H1 (cell line): ENCODE data around the gene PLPP7. TPM values are rescaled to one million over a fixed set of nuclear protein-coding genes. Genes with fewer than 3 reads are reported as not detected.

Experiments used
- CTCF ChIA-PET: fragments of 300-600 bp; sonication (Branson Sonifier 250); formaldehyde crosslinking; loops from one replicate; lab custom pipeline; 2021; ENCODE audit not compliant: partially characterized antibody; lab: Charles Lee
- POLR2A ChIA-PET: fragments of 300-600 bp; sonication (Branson Sonifier 250); formaldehyde crosslinking; loops from one replicate; lab custom pipeline; 2021; ENCODE audit warnings: inconsistent platforms; ENCODE audit not compliant: partially characterized antibody; lab: Charles Lee
- DNase-seq, 2 experiments: peaks; one replicate each; pipeline versions ENCODE4 v3.0.0 to v3.0.0-alpha.2; 2010 to 2022; ENCODE audit warnings: low spot score in 2 of 2, low read depth in 1 of 2, mixed read lengths in 1 of 2
- FAIRE-seq: peaks from 2 replicates; lab custom pipeline; 2011; peaks lifted over from hg19 to GRCh38; lab: Jason Lieb, UNC
- H2AFZ ChIP-seq: 2 replicates; pipeline ENCODE4 v1.8.1; 2012; ENCODE audit warnings: low read length, inconsistent platforms
- H2AK5ac ChIP-seq: 2 replicates; pipeline ENCODE4 v1.6.1; 2013; ENCODE audit warnings: low read depth, low read length
- H2BK120ac ChIP-seq: replicated peaks from 2 replicates; pipeline ENCODE3; 2013; ENCODE audit warnings: low read depth, low read length, inconsistent platforms
- H2BK12ac ChIP-seq: 2 replicates; pipeline ENCODE4 v1.6.1; 2013; ENCODE audit warnings: low read depth, low read length
- H2BK15ac ChIP-seq: 2 replicates; pipeline ENCODE4 v1.6.1; 2013; ENCODE audit warnings: low read length
- H2BK20ac ChIP-seq: 2 replicates; pipeline ENCODE4 v1.6.1; 2013; ENCODE audit warnings: low read length
- H2BK5ac ChIP-seq: 2 replicates; pipeline ENCODE4 v1.6.1; 2013; ENCODE audit warnings: low read depth, low read length
- H3K14ac ChIP-seq: 2 replicates; pipeline ENCODE4 v1.6.1; 2013; ENCODE audit warnings: inconsistent platforms; ENCODE audit not compliant: insufficient read length
- H3K18ac ChIP-seq: 2 replicates; pipeline ENCODE4 v1.6.1; 2013; ENCODE audit warnings: low read length; ENCODE audit errors: extremely low read depth
- H3K23ac ChIP-seq: 2 replicates; pipeline ENCODE4 v1.6.1; 2013; ENCODE audit warnings: inconsistent platforms; ENCODE audit not compliant: insufficient read length
- H3K23me2 ChIP-seq: 2 replicates; pipeline ENCODE4 v1.6.1; 2013; ENCODE audit warnings: low read depth, low read length
- H3K27ac ChIP-seq: 2 replicates; pipeline ENCODE4 v1.6.1; 2011; ENCODE audit warnings: low read depth, low read length, inconsistent platforms
- H3K27me3 ChIP-seq, 4 experiments: replicated peaks in 1 of 4; 1 replicate in 1 of 4; 2 replicates in 3 of 4; pipeline versions ENCODE4 v1.6.1 to v1.8.1; 2011 to 2013; ENCODE audit warnings: low read length in 3 of 4, mild to moderate bottlenecking in 3 of 4, inconsistent platforms in 2 of 4, mixed read lengths in 2 of 4, moderate library complexity in 1 of 4; ENCODE audit not compliant: control insufficient read depth in 3 of 4, insufficient read depth in 3 of 4; ENCODE audit errors: extremely low read depth in 1 of 4
- H3K36me3 ChIP-seq, 4 experiments: 2 replicates each; pipeline versions ENCODE4 v1.6.1 to v1.8.1; 2011 to 2013; ENCODE audit warnings: mild to moderate bottlenecking in 4 of 4, low read length in 3 of 4, moderate library complexity in 2 of 4, control low read depth in 1 of 4, inconsistent platforms in 1 of 4; ENCODE audit not compliant: insufficient read depth in 4 of 4, control insufficient read depth in 2 of 4
- H3K4ac ChIP-seq: replicated peaks from 2 replicates; pipeline ENCODE3; 2013; ENCODE audit warnings: low read length, low read depth, mixed read lengths, inconsistent platforms; ENCODE audit not compliant: insufficient read length
- H3K4me1 ChIP-seq, 4 experiments: replicated peaks in 1 of 4; 1 replicate in 1 of 4; 2 replicates in 3 of 4; pipeline versions ENCODE4 v1.6.1 to v1.8.1; 2011 to 2013; ENCODE audit warnings: low read length in 3 of 4, inconsistent platforms in 2 of 4, mixed read lengths in 1 of 4; ENCODE audit not compliant: insufficient read depth in 4 of 4, control insufficient read depth in 3 of 4
- H3K4me2 ChIP-seq, 2 experiments: 2 replicates each; pipeline versions ENCODE4 v1.6.1 to v1.8.1; 2011 to 2013; ENCODE audit warnings: low read depth in 2 of 2, low read length in 2 of 2, control low read depth in 1 of 2, inconsistent platforms in 1 of 2, mild to moderate bottlenecking in 1 of 2; ENCODE audit not compliant: insufficient read depth in 1 of 2
- H3K4me3 ChIP-seq, 4 experiments: fragments of 200-600, 300-600 bp in 1 of 4; sonication (generic), shearing (Covaris generic), sonication (Bioruptor Twin) in 1 of 4; 2 replicates each; pipeline versions ENCODE4 v1.5.1 to v1.8.1; 2011 to 2016; ENCODE audit warnings: low read length in 4 of 4, low read depth in 3 of 4, control low read depth in 2 of 4, inconsistent platforms in 2 of 4, mild to moderate bottlenecking in 2 of 4, mixed read lengths in 1 of 4, moderate library complexity in 1 of 4; ENCODE audit not compliant: insufficient read depth in 2 of 4; ENCODE audit errors: extremely low read depth in 1 of 4
- H3K56ac ChIP-seq: replicated peaks from 2 replicates; pipeline ENCODE3; 2013; ENCODE audit warnings: low read depth, mild to moderate bottlenecking, mixed read lengths, low read length, inconsistent platforms; ENCODE audit not compliant: insufficient read length
- H3K79me1 ChIP-seq: 2 replicates; pipeline ENCODE4 v1.6.1; 2013; ENCODE audit warnings: low read depth, low read length, control low read depth
- H3K79me2 ChIP-seq, 2 experiments: 2 replicates each; pipeline versions ENCODE4 v1.6.1 to v1.8.1; 2012 to 2013; ENCODE audit warnings: low read length in 2 of 2, mild to moderate bottlenecking in 2 of 2, inconsistent platforms in 1 of 2; ENCODE audit not compliant: insufficient read depth in 2 of 2, control insufficient read depth in 1 of 2
- H3K9ac ChIP-seq, 4 experiments: replicated peaks in 1 of 4; 1 replicate in 1 of 4; 2 replicates in 3 of 4; pipeline versions ENCODE4 v1.6.1 to v1.8.1; 2011 to 2013; ENCODE audit warnings: low read depth in 3 of 4, low read length in 3 of 4, control low read depth in 2 of 4, mild to moderate bottlenecking in 2 of 4, moderate library complexity in 2 of 4, inconsistent platforms in 1 of 4; ENCODE audit errors: extremely low read depth in 1 of 4
- H3K9me3 ChIP-seq, 2 experiments: 2 replicates each; pipeline versions ENCODE4 v1.6.1 to v1.8.1; 2012 to 2013; ENCODE audit warnings: mild to moderate bottlenecking in 2 of 2, moderate library complexity in 2 of 2, control low read depth in 1 of 2, inconsistent platforms in 1 of 2, low read depth in 1 of 2, low read length in 1 of 2, mixed read lengths in 1 of 2; ENCODE audit not compliant: insufficient read depth in 2 of 2
- H4K20me1 ChIP-seq, 2 experiments: replicated peaks in 1 of 2; 2 replicates each; pipeline versions ENCODE3 to v1.8.1; 2011 to 2013; ENCODE audit warnings: inconsistent platforms in 2 of 2, low read length in 2 of 2, mild to moderate bottlenecking in 1 of 2; ENCODE audit not compliant: insufficient read depth in 2 of 2, control insufficient read depth in 1 of 2
- H4K5ac ChIP-seq: 2 replicates; pipeline ENCODE4 v1.6.1; 2013; ENCODE audit warnings: low read length, low read depth, mixed read lengths, inconsistent platforms; ENCODE audit not compliant: insufficient read length
- H4K8ac ChIP-seq: 2 replicates; pipeline ENCODE4 v1.8.0; 2013; ENCODE audit warnings: mild to moderate bottlenecking, moderate library complexity, low read length, inconsistent platforms; ENCODE audit not compliant: insufficient read depth; ENCODE audit errors: extremely low read depth
- H4K91ac ChIP-seq: replicated peaks from 2 replicates; pipeline ENCODE3; 2013; ENCODE audit warnings: low read length, mixed read lengths, inconsistent platforms; ENCODE audit not compliant: insufficient read length
- ASH2L ChIP-seq: fragments of 200-600, 300-600 bp; sonication (generic); IDR thresholded peaks from one replicate; pipeline ENCODE4 v1.7.1; 2017; ENCODE audit warnings: low read length
- ATF3 ChIP-seq: IDR thresholded peaks from 2 replicates; pipeline ENCODE4 v1.6.1; 2011; ENCODE audit warnings: low read depth, mild to moderate bottlenecking, low read length; ENCODE audit not compliant: insufficient read depth
- CEBPB ChIP-seq: IDR thresholded peaks from 2 replicates; pipeline ENCODE4 v1.6.1; 2012; ENCODE audit warnings: low read depth, low read length
- EP300 ChIP-seq, 2 experiments: IDR thresholded peaks; 1 replicate in 1 of 2; 2 replicates in 1 of 2; pipeline ENCODE4 v1.6.1; 2011 to 2012; ENCODE audit warnings: low read depth in 2 of 2, low read length in 2 of 2, mild to moderate bottlenecking in 2 of 2, borderline replicate concordance in 1 of 2, inconsistent platforms in 1 of 2, moderate library complexity in 1 of 2
- FOSL1 ChIP-seq: IDR thresholded peaks from 2 replicates; pipeline ENCODE4 v1.6.1; 2011; ENCODE audit warnings: mild to moderate bottlenecking, low read depth, low read length, moderate library complexity; ENCODE audit not compliant: insufficient read depth
- GABPA ChIP-seq: IDR thresholded peaks from 2 replicates; pipeline ENCODE4 v1.6.1; 2011; ENCODE audit warnings: mild to moderate bottlenecking, low read length, moderate library complexity, borderline replicate concordance; ENCODE audit not compliant: insufficient read depth
- JUN ChIP-seq: IDR thresholded peaks from 2 replicates; pipeline ENCODE4 v1.6.1; 2011; ENCODE audit warnings: low read depth, mild to moderate bottlenecking, improper control_type of control experiment, low read length
- MAX ChIP-seq: IDR thresholded peaks from 2 replicates; pipeline ENCODE4 v1.6.1; 2012; ENCODE audit warnings: inconsistent platforms
- POU5F1 ChIP-seq: IDR thresholded peaks from 2 replicates; pipeline ENCODE4 v1.6.1; 2011; ENCODE audit warnings: low read depth, mild to moderate bottlenecking, low read length, moderate library complexity
- RFX5 ChIP-seq: IDR thresholded peaks from 2 replicates; pipeline ENCODE4 v1.6.1; 2011; ENCODE audit warnings: low read depth, low read length, improper control_type of control experiment, borderline replicate concordance
- TBP ChIP-seq: IDR thresholded peaks from 2 replicates; pipeline ENCODE4 v1.6.1; 2011; ENCODE audit warnings: low read depth, low read length, improper control_type of control experiment
- WGBS, 2 experiments: shearing (Covaris generic) in 1 of 2; methylation state at CpG; one replicate each; pipeline versions ENCODE4 v1.1.6 to v1.1.7; 2013 to 2015; ENCODE audit warnings: low lambda C conversion rate in 2 of 2, mixed read lengths in 2 of 2, inconsistent platforms in 1 of 2, low coverage in 1 of 2, missing lambda C conversion rate in 1 of 2; ENCODE audit not compliant: insufficient replicate concordance in 2 of 2, insufficient coverage in 1 of 2, insufficient read length in 1 of 2; ENCODE audit errors: extremely low coverage in 1 of 2, missing lambda C conversion rate in 1 of 2; 5-methylcytosine and 5-hydroxymethylcytosine counted together
- polyA plus RNA-seq, 7 experiments: library from polyadenylated mRNA; depleted of rRNA in 3 of 7; stranded (reverse) in 5 of 7; unstranded in 2 of 7; fragments of >200 nt in 5 of 7; fragments of 200-250 nt in 2 of 7; gene quantifications; 1 replicate in 5 of 7; 2 replicates in 1 of 7; 4 replicates in 1 of 7; pipeline versions ENCODE4 v1.2.1 to v1.2.3, GENCODE V29; 2011 to 2013; ENCODE audit warnings: missing spikeins in 2 of 7, mixed read lengths in 2 of 7
- total RNA-seq: library from RNA; stranded (reverse); fragmentation: NEBNext Ultra II Directional; extraction: Animal tissue kit (Norgen Biotek cat#: 25700); gene quantifications from 2 replicates; pipeline ENCODE4 v1.2.1, GENCODE V29; 2021

Gene PLPP7
- total and polyA plus RNA-seq, 2 of the 8 experiments (the other 6 are each of a cell fraction or from before 2014, with no cell fraction given) = 3.4 to 3.9 TPM

GRCh38 chr9:131284856-131285255 lies 4.7 kb upstream of the PLPP7 start:
- Histone ChIP-seq H3K14ac (no peak overlapping the region), H3K79me2 (no peaks in the 10 kb centered on the region), H3K9ac (no peak overlapping the region), H3K4me1 (peaks cover 0 to 18% (median 8%) of the 10 kb centered on the region in 4 experiments; a peak in 6 of 7 replicates), H3K27me3 (peaks cover 0 to 16% (median 11%) of the 10 kb centered on the region in 4 experiments; a peak in 6 of 7 replicates), H3K9me3 (no peaks in the 10 kb centered on the region), H2BK5ac (no peak overlapping the region), H2BK12ac (no peak overlapping the region), H3K23me2 (peaks cover 6% of the 10 kb centered on the region), H3K27ac (no peak overlapping the region), H2BK15ac (no peak overlapping the region), H3K4me3 (no peak overlapping the region), H4K91ac (no peak overlapping the region), H3K4me2 (no peak overlapping the region), H3K36me3 (no peaks in the 10 kb centered on the region), H2BK120ac (no peak overlapping the region), H3K23ac (no peak overlapping the region), H4K5ac (no peak overlapping the region), H3K79me1 (no peaks in the 10 kb centered on the region), H3K4ac (no peak overlapping the region), H2BK20ac (no peak overlapping the region), H3K56ac (no peak overlapping the region), H4K20me1 (peaks cover 0 to 3% of the 10 kb centered on the region in 2 experiments), H3K18ac (no peak overlapping the region), H4K8ac (no peak overlapping the region), H2AK5ac (no peak overlapping the region), H2AFZ (no peak overlapping the region)
- DNase-seq = no peak
- ChIA-PET POLR2A (interaction anchor here (0.7 kb wide), 1 partner anchor 11 kb away, joined by 3 read pairs; no protein-coding TSS in a partner anchor), CTCF (interaction anchor here (1.4 to 2.7 kb wide), 2 partner anchors 52 to 64 kb away, joined by 3 to 10 read pairs; no protein-coding TSS in a partner anchor)
- WGBS, 2 experiments = 92% methylated on average over 6 of the region's 6 CpGs; no CpG with 5 or more reads in 1 of the 2 experiments
- no peak for FAIRE-seq
- no peak for TF ChIP-seq GABPA
- no peak for TF ChIP-seq CEBPB
- no peak for TF ChIP-seq ASH2L
- TF ChIP-seq RFX5 = no peak
- TF ChIP-seq MAX = no peak
- no peak for TF ChIP-seq EP300 (IDR thresholded peaks at IDR 0.05; ENCODE audit: borderline replicate concordance in 1 of 2, low read depth in 2 of 2, low read length in 2 of 2)
- TF ChIP-seq JUN = no peak
- TF ChIP-seq TBP = no peak
- TF ChIP-seq POU5F1 = no peak
- no peak for TF ChIP-seq FOSL1
- TF ChIP-seq ATF3 = no peak
